Sigmoid colon (tissue), 4 donors: ENCODE results near the gene LRRC55.

Source experiments
- POLR2A ChIP-seq, 2 donors: fragments of 450-650 bp; IDR thresholded peaks; one replicate each; pipeline ENCODE4 v1.6.1; 2016; ENCODE audit warnings: antibody characterized with exemption in 2 of 2, mild to moderate bottlenecking in 2 of 2, moderate library complexity in 2 of 2
- POLR2AphosphoS5 ChIP-seq, 4 donors: sonication (generic); formaldehyde crosslinking; IDR thresholded peaks; one replicate each; pipeline ENCODE4 v1.6.1; 2017; ENCODE audit warnings: antibody characterized with exemption in 4 of 4
- TF ChIP-seq, protein P1 (sequence below), 4 experiments: fragments of 450-650 bp in 3 of 4; fragments of 200-600 bp in 1 of 4; IDR thresholded peaks; one replicate each; pipeline ENCODE4 v1.5.1; 2016 to 2019; ENCODE audit warnings: antibody characterized with exemption in 4 of 4, mild to moderate bottlenecking in 3 of 4, moderate library complexity in 2 of 4

DNA sequence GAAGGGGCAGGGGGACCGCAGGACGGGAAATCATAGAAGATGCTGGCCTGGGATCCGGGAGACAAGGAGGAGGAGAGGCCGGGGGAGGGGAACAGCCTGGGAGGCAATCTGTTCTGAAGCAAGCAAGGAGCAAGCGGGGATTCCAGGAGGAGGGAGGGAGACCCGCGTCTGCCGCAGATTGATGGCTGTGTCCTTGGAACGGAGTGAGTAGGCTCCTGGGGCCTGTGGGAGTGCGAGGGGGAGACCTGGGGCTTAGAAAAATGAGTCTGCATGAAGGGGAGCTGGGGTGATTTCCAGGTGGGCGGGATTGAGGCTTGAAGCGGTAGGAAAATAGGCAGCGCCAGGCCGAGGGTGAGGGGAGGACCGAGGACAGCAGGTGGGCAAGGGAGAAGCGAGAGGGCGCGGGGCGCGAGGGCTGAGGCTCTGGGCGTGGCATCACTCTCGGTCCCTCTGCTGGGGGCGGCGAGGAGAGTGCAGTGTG lies 1.6 kb upstream of the LRRC55 start:
- no peak for TF ChIP-seq POLR2A (IDR thresholded peaks at IDR 0.05)
- TF ChIP-seq, protein P1, sequence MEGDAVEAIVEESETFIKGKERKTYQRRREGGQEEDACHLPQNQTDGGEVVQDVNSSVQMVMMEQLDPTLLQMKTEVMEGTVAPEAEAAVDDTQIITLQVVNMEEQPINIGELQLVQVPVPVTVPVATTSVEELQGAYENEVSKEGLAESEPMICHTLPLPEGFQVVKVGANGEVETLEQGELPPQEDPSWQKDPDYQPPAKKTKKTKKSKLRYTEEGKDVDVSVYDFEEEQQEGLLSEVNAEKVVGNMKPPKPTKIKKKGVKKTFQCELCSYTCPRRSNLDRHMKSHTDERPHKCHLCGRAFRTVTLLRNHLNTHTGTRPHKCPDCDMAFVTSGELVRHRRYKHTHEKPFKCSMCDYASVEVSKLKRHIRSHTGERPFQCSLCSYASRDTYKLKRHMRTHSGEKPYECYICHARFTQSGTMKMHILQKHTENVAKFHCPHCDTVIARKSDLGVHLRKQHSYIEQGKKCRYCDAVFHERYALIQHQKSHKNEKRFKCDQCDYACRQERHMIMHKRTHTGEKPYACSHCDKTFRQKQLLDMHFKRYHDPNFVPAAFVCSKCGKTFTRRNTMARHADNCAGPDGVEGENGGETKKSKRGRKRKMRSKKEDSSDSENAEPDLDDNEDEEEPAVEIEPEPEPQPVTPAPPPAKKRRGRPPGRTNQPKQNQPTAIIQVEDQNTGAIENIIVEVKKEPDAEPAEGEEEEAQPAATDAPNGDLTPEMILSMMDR (IDR thresholded peaks at IDR 0.05), result no peak
- TF ChIP-seq POLR2AphosphoS5 (IDR thresholded peaks at IDR 0.05), result no peak
